Mucosa of stomach (tissue), 1 donor: ENCODE measurements around the gene ATP1A2.

Experiments used
- H3K27me3 ChIP-seq: one replicate; pipeline ENCODE4 v1.7.0; 2013; ENCODE audit warnings: mild to moderate bottlenecking, low read length; ENCODE audit not compliant: control insufficient read depth, insufficient read depth
- H3K36me3 ChIP-seq: one replicate; pipeline ENCODE4 v1.7.0; 2013; ENCODE audit warnings: low read length; ENCODE audit not compliant: control insufficient read depth, insufficient read depth
- H3K4me1 ChIP-seq: one replicate; pipeline ENCODE4 v1.7.0; 2013; ENCODE audit warnings: mild to moderate bottlenecking, low read length; ENCODE audit not compliant: control insufficient read depth, insufficient read depth
- H3K4me3 ChIP-seq: one replicate; pipeline ENCODE4 v1.7.0; 2013; ENCODE audit warnings: low read length
- H3K9ac ChIP-seq: one replicate; pipeline ENCODE4 v1.7.0; 2013; ENCODE audit warnings: mild to moderate bottlenecking, low read length, moderate library complexity
- H3K9me3 ChIP-seq: one replicate; pipeline ENCODE4 v1.7.0; 2013; ENCODE audit warnings: mild to moderate bottlenecking, low read length, moderate library complexity; ENCODE audit not compliant: control insufficient read depth
- donor health status: Pancreatic carcinoma.

The ATP1A2 gene

GRCh38 chr1:160130939-160131338 lies 15.4 kb downstream of the ATP1A2 start:
- peaks cover 8% of the 10 kb centered on the region for H3K27me3 ChIP-seq
- H3K9me3 ChIP-seq, result no peaks in the 10 kb centered on the region
- no peak overlapping the region for H3K9ac ChIP-seq
- no peak overlapping the region for H3K4me3 ChIP-seq
- H3K36me3 ChIP-seq, result no peaks in the 10 kb centered on the region
- no peaks in the 10 kb centered on the region for H3K4me1 ChIP-seq

- Histone ChIP-seq H3K36me3 (no peaks in the 10 kb centered on the region), H3K9me3 (no peaks in the 10 kb centered on the region), H3K9ac (no peak overlapping the region), H3K4me3 (no peak overlapping the region), H3K27me3 (peaks cover 8% of the 10 kb centered on the region), H3K4me1 (no peaks in the 10 kb centered on the region)
Measured at GRCh38 chr1:160131803-160132565, 16.4 kb downstream of the ATP1A2 start.

- H3K4me1 ChIP-seq, result no peaks in the 10 kb centered on the region
- no peaks in the 10 kb centered on the region for H3K9me3 ChIP-seq
- H3K36me3 ChIP-seq, result no peaks in the 10 kb centered on the region
- H3K4me3 ChIP-seq, result no peak overlapping the region
- H3K9ac ChIP-seq, result no peak overlapping the region
- H3K27me3 ChIP-seq, result peaks cover 8% of the 10 kb centered on the region
Measured at GRCh38 chr1:160133990-160134770, 18.6 kb downstream of the ATP1A2 start.

GRCh38 chr1:160134791-160135572 lies 19.4 kb downstream of the ATP1A2 start:
- peaks cover 5% of the 10 kb centered on the region for H3K27me3 ChIP-seq
- no peaks in the 10 kb centered on the region for H3K4me1 ChIP-seq
- H3K4me3 ChIP-seq, result no peak overlapping the region
- H3K9ac ChIP-seq, result no peak overlapping the region
- no peaks in the 10 kb centered on the region for H3K9me3 ChIP-seq
- no peaks in the 10 kb centered on the region for H3K36me3 ChIP-seq

- H3K9me3 ChIP-seq, result no peaks in the 10 kb centered on the region
- H3K4me3 ChIP-seq, result no peak overlapping the region
- H3K36me3 ChIP-seq, result no peaks in the 10 kb centered on the region
- H3K9ac ChIP-seq, result no peak overlapping the region
- peaks cover 3% of the 10 kb centered on the region for H3K27me3 ChIP-seq
- no peaks in the 10 kb centered on the region for H3K4me1 ChIP-seq
Measured at GRCh38 chr1:160136121-160136925, 20.8 kb downstream of the ATP1A2 start.

- no peaks in the 10 kb centered on the region for H3K36me3 ChIP-seq
Measured at GRCh38 chr1:160136926-160137200, 21.3 kb downstream of the ATP1A2 start.

GRCh38 chr1:160137216-160137862 lies 21.8 kb downstream of the ATP1A2 start:
- peaks cover 3% of the 10 kb centered on the region for H3K27me3 ChIP-seq
- no peak overlapping the region for H3K4me3 ChIP-seq
- no peaks in the 10 kb centered on the region for H3K4me1 ChIP-seq
- H3K9ac ChIP-seq, result no peak overlapping the region
- H3K9me3 ChIP-seq, result no peaks in the 10 kb centered on the region
- no peaks in the 10 kb centered on the region for H3K36me3 ChIP-seq

More at GRCh38 chr1:160136926-160137200, 21.3 kb downstream of the ATP1A2 start:
- Histone ChIP-seq H3K9me3 (no peaks in the 10 kb centered on the region), H3K9ac (no peak overlapping the region), H3K4me1 (no peaks in the 10 kb centered on the region), H3K4me3 (no peak overlapping the region), H3K27me3 (peaks cover 3% of the 10 kb centered on the region)

GRCh38 chr1:160139840-160140239 lies 24.3 kb downstream of the ATP1A2 start:
- no peaks in the 10 kb centered on the region for H3K4me1 ChIP-seq
- no peaks in the 10 kb centered on the region for H3K36me3 ChIP-seq

GRCh38 chr1:160143695-160144094 lies 28.1 kb downstream of the ATP1A2 start:
- no peaks in the 10 kb centered on the region for H3K36me3 ChIP-seq

More at GRCh38 chr1:160139840-160140239, 24.3 kb downstream of the ATP1A2 start:
- Histone ChIP-seq H3K9me3 (no peaks in the 10 kb centered on the region), H3K9ac (no peak overlapping the region), H3K27me3 (peaks cover 3% of the 10 kb centered on the region), H3K4me3 (no peak overlapping the region)

GRCh38 chr1:160144921-160145320 lies 29.4 kb downstream of the ATP1A2 start:
- Histone ChIP-seq H3K27me3 (peaks cover 3% of the 10 kb centered on the region), H3K9ac (no peak overlapping the region), H3K36me3 (no peaks in the 10 kb centered on the region), H3K9me3 (no peaks in the 10 kb centered on the region), H3K4me3 (no peak overlapping the region), H3K4me1 (no peaks in the 10 kb centered on the region)

More at GRCh38 chr1:160143695-160144094, 28.1 kb downstream of the ATP1A2 start:
- H3K27me3 ChIP-seq, result peaks cover 3% of the 10 kb centered on the region
- H3K4me3 ChIP-seq, result no peak overlapping the region
- no peaks in the 10 kb centered on the region for H3K4me1 ChIP-seq
- H3K9me3 ChIP-seq, result no peaks in the 10 kb centered on the region
- no peak overlapping the region for H3K9ac ChIP-seq

- peaks cover 2% of the 10 kb centered on the region for H3K27me3 ChIP-seq
Measured at GRCh38 chr1:160146107-160146506, 30.5 kb downstream of the ATP1A2 start.

More at GRCh38 chr1:160146107-160146506, 30.5 kb downstream of the ATP1A2 start:
- Histone ChIP-seq H3K36me3 (no peaks in the 10 kb centered on the region), H3K9me3 (no peaks in the 10 kb centered on the region), H3K9ac (no peak overlapping the region), H3K4me3 (no peak overlapping the region), H3K4me1 (no peaks in the 10 kb centered on the region)
